Fibroblast of skin of right quadriceps (primary cell): Measurements from ENCODE around the gene ZNF565.
"Not testable (repeated sequence)": the region's sequence is repeated elsewhere in the genome, so short reads cannot be mapped to it uniquely, and the experiment has no call there.

Experiments
- DNase-seq: peaks from one replicate; pipeline ENCODE4 v3.0.0-alpha.2; 2013

The ZNF565 gene

DNA sequence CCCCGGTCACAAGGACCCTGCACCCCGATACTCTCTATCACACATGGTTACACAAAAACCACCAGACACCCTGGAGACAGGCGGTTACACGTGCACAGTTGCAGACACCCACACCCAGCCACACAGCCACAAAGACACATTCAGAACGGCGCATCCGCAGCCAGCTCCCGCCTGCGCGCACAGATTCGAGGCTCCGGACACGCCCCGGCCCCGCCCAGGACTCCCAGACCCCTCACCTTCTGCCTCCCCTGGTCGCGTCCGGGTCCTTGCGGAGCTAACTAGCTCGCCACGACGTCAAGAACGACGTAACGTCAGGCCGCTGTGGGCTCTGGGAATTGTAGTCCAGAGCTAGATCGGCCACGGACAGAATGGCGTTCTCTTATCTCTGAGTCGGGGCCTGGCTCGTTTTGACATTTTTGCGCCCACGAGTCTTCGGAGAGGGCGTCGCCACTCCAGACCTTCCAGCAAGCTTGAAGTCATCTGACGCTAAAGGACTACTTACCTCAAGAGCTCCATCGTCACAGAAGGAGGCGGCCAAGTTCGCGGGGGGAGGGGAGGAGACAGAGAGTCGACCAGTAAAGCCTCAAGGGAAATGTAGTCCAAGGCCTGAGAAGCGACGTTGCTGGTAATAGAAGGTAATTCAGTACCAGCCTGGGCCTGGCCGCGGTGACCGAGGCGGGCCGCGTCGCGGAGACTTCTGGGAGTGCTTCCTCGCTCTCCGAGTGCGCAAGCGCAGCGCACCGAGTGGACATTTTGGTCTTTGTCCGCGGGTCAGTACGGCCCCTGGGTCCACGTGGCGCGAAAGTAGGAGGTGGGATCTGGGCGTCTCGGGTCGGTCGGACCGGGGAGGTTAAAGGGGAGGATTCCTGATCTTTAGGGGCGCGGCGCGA lies at the start of gene ZNF565, which contains the start of gene ZNF146:
ZNF565 (minus strand) TSS at position 280 of the 890 bp plus-strand sequence. CDS start 12,680 bp downstream, outside the sequence.
ZNF146 (plus strand) TSS at position 721 of the 890 bp plus-strand sequence. CDS start 21,335 bp downstream, outside the sequence.
- DNase-seq, result peak; percentile 98

GRCh38 chr19:36259211-36259610 lies 44.7 kb upstream of the ZNF565 start:
- DNase-seq, result no peak

DNA sequence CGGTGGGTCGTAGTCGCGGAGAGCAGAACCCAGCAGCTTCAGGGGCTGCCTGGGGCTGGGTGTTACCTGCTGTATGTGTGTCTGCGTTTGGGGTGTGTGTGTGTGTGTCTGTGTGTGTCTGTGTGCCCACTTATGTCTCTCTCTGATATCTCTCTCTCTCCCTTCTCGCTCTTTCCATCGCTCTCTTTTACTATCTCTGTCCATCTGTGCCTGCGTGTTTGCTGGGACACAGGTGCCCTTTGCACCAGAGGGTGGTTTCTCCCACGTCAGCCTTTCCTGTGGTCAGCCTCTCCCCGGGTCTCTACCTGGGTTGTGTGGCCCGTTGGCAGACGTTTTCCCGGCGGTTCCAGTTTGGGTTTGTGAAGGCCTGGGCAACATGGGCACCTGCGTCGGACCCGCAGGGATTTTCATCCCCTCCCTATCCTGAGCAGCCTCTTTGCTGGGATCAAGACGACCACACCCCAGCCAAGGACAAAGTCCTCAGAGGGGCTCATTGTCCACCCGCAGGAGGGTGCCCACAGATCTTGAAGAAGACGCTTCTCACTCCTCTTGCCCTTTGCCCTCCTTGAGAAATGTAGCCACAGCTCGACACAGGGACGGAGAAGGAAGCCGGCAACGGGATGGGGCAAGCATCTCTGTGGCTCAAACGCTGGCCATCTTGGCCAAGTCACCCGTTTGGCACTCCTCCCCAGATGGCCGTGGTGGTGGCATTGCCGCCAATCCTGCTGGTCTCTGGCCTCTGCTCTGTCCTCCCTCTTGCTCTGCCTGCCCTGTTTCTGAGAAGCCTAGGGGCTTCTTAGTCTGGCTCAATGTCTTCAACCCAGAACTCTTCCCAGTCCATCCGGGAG lies 43.8 kb upstream of the ZNF565 start:
- DNase-seq, result no peak

GRCh38 chr19:36257520-36257876 lies 43.0 kb upstream of the ZNF565 start:
- DNase-seq, result no peak

DNA sequence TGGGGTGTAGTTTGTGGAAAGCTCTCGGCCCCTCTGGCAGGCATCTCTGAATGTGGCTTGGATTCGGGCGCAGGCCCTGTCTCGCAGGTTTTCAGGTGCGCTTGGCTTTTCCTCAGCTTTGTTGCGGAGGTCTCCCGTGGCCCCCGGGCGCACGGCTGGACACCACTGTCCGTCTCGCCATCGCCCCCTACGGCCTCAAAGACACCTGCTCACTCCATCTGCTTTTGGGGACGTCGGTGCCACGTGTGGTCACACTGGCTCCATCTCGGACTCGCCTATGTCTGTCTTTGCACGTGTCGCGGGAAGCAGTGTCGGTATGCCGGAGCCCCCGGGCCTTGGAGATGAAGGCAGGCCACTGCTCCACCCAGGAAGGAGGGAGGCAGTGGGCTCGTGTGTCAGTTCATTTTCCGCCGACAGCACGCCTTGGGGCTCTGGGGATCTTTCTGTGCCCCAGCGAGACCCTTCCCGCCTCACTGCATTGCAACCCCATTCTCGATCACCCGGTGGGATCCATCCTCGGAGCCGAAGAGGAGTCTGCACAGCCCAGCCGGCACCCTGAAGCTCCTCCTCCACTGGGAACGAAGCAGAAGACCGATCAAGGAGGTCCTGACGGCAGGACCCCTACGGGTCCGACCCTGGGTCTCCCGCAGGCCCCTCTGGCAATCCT lies 42.5 kb upstream of the ZNF565 start:
- DNase-seq, result no peak

DNA sequence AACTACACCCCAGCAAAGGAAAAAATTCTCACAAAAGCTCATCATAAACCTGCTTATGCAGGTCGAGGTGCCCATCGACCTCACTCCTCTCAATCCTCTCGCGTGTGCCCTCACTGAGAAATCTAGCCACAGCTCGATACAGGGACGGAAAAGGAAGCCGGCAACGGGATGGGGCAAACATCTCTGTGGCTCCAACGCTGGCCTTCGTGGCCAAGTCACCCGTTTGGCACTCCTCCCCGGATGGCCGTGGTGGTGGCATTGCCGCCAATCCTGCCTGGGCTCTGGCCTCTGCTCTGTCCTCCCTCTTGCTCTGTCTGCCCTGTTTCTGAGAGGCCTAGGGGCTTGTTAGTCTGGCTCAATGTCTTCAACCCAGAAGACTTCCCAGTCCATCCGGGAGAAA lies 41.6 kb upstream of the ZNF565 start:
- DNase-seq, result no peak

DNA sequence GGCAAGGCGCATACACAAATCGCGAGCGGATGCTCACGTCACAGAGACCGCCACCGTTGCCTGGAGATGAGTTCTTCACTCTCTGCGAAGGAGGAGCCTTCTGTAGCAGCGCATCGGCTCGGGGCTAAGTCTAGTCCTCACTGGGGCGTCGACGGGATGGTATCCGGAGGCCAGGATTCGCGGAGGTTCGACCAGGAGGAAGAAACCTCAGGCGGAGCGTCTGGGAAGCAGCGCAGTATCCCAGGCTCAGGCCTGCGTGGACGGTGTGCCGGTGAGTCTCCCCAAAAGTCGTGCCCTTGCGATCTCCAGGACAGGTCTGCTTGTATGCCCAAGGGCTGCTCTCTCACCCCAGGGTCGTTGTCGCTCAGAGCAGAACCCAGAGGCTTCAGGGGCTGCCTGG lies 40.9 kb upstream of the ZNF565 start:
- DNase-seq, result no peak

- DNase-seq, result no peak
Measured at GRCh38 chr19:36254848-36255247, 40.4 kb upstream of the ZNF565 start.

DNA sequence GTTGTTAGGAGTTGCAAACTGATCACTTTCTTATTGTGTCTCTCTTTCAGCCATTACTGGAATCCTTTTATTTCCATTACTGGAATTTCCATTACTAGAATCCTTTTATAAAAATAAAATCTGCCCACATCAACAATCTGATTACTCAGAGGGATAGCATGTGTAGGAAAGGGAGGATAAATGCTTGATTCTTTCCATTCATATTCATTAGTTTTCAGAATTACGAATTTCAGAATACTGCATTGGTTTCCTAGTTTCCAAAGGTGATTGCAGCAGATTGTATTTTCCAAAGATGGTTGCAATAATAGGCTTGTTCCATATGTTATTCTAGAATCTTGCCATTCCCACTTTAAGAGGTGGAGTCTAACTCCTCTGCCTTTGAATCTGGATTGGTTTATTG lies 37.6 kb upstream of the ZNF565 start:
- DNase-seq, result no peak

GRCh38 chr19:36246006-36246481 lies 31.6 kb upstream of the ZNF565 start:
- no peak for DNase-seq

DNA sequence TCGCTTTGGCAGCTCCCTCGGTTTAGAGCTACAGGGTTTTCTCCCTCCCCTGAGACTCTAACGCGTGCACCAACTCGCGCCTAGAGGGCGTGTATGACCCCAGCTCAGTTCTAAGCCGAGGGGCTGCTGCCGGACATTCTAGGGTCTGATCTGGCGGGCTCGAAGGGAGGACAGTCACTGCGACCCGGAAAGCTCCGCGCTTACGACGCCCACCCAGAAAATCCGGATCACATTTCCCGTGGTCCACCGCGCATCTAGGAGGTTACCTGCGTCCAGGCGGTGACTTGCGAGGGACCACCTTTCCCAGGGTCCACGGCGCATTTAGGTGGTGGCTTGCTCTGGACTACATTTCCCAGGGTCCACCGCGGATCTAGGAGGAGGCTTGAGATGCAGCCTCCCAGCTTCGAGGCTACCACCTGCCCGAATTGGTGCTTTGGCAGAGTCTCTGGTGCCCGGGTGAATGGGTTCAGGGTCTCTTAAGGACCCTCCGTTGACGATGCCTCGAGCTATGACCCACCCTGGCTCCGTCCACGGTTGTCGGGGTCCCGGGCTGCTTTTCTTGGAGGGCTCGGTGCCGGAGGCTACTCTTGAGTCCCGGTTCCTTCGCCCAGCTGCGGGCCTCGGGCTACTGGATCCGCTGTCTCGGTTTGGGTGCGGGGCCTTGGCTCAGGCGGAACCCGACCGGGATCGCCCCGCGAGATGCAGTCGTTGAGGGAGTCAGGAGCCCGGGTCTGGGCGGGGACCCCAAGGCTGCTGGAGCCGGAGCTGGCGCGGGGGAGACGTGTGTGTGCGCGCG lies 30.9 kb upstream of the ZNF565 start:
- DNase-seq, result no peak

GRCh38 chr19:36244066-36244465 lies 29.6 kb upstream of the ZNF565 start:
- DNase-seq, result no peak

DNA sequence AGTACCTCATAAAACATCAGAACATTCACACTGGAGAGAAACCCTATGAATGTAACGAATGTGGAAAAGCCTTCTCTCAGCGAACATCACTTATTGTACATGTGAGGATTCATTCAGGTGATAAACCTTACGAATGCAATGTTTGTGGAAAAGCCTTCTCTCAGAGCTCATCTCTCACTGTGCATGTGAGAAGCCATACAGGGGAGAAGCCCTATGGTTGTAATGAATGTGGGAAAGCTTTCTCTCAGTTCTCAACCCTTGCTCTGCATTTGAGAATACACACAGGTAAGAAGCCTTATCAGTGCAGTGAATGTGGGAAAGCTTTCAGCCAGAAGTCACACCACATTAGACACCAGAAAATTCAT lies 22.5 kb upstream of the ZNF565 start:
- no peak for DNase-seq

GRCh38 chr19:36236304-36236945 lies 22.0 kb upstream of the ZNF565 start:
- no peak for DNase-seq

GRCh38 chr19:36233626-36234025 lies 19.2 kb upstream of the ZNF565 start:
- DNase-seq, result not testable (repeated sequence)

- DNase-seq, result peak; percentile 46
Measured at GRCh38 chr19:36225219-36225892, 10.9 kb upstream of the ZNF565 start.

DNA sequence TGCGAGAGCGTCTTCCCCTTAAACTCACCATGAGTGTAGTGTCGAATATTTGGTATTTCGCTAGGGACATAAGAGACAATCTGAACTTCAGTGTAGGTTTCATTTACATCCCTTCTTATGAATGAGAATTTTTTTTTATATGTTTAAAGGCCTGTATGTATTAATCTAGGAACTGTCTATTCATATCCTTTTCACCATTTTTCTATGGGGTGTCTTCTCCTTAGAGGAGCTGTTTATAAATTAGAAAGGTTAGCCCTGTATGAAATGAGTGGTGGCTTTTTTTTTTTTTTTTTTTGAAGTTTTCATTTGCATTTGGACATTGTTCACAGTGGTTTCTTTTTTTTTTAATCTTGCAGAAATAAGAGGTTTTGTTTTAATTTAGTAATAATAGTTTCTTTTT lies 8.0 kb upstream of the ZNF565 start:
- no peak for DNase-seq

DNA sequence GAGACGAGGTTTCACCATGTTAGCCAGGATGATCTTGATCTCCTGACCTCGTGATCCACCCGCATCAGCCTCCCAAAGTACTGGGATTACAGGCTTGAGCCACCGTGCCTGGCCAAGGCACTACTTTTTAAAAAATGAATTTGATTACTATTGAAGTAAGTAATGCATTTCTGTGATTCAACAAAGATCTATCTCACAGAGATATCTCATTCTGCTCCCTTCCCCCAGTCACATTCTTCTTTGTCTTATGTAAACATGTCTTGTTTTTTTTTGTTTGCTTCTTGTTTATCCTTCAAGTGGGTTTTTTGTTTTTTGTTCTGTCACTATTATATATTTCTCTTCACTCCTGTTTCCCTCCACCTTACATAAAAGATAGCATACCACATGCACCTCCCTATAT lies 7.0 kb upstream of the ZNF565 start:
- DNase-seq, result no peak

GRCh38 chr19:36215276-36216123 lies 1.0 kb upstream of the ZNF565 start:
- peak; percentile 25 for DNase-seq

GRCh38 chr19:36212895-36213294 lies 1.6 kb downstream of the ZNF565 start:
- no peak for DNase-seq
